BJ (cell line): Measurements from ENCODE around the gene SPRN. TPM values are rescaled to one million over a fixed set of nuclear protein-coding genes. Genes with fewer than 3 reads are reported as not detected.

Experiments used
- CTCF ChIA-PET: fragments of 350-600 bp; formaldehyde crosslinking; extraction: SDS; loops from one replicate; lab custom pipeline; 2021; ENCODE audit warnings: antibody characterized with exemption, inconsistent platforms; lab: Yijun Ruan, JAX
- POLR2A ChIA-PET: fragments of 300-600 bp; sonication (Branson Sonifier 250); formaldehyde crosslinking; extraction: SDS; loops from one replicate; lab custom pipeline; 2021; ENCODE audit warnings: antibody characterized with exemption; lab: Charles Lee
- DNase-seq: peaks from one replicate; pipeline ENCODE4 v3.0.0-alpha.2; 2011; ENCODE audit warnings: low read depth
- H3K27me3 ChIP-seq: 2 replicates; pipeline ENCODE4 v1.6.0; 2011; ENCODE audit warnings: low read length; ENCODE audit not compliant: control insufficient read depth, insufficient read depth
- H3K36me3 ChIP-seq: 2 replicates; pipeline ENCODE4 v1.5.1; 2011; ENCODE audit warnings: low read length; ENCODE audit not compliant: control insufficient read depth, insufficient read depth
- H3K4me3 ChIP-seq: 2 replicates; pipeline ENCODE4 v1.5.1; 2011; ENCODE audit warnings: low read depth, mild to moderate bottlenecking, control low read depth, low read length
- polyA plus RNA-seq: library from polyadenylated mRNA; depleted of rRNA; stranded (reverse); fragments of >200 nt; gene quantifications from 2 replicates; pipeline ENCODE4 v1.2.3, GENCODE V29; 2011
- TF ChIP-seq, protein P1 (sequence below): IDR thresholded peaks from 2 replicates; pipeline ENCODE4 v1.5.1; 2011; ENCODE audit warnings: low read depth, mild to moderate bottlenecking, control low read depth, inconsistent platforms, low read length, moderate library complexity; ENCODE audit not compliant: insufficient read depth

SPRN gene
- polyA plus RNA-seq, 1 experiment, result 3.0 TPM

DNA sequence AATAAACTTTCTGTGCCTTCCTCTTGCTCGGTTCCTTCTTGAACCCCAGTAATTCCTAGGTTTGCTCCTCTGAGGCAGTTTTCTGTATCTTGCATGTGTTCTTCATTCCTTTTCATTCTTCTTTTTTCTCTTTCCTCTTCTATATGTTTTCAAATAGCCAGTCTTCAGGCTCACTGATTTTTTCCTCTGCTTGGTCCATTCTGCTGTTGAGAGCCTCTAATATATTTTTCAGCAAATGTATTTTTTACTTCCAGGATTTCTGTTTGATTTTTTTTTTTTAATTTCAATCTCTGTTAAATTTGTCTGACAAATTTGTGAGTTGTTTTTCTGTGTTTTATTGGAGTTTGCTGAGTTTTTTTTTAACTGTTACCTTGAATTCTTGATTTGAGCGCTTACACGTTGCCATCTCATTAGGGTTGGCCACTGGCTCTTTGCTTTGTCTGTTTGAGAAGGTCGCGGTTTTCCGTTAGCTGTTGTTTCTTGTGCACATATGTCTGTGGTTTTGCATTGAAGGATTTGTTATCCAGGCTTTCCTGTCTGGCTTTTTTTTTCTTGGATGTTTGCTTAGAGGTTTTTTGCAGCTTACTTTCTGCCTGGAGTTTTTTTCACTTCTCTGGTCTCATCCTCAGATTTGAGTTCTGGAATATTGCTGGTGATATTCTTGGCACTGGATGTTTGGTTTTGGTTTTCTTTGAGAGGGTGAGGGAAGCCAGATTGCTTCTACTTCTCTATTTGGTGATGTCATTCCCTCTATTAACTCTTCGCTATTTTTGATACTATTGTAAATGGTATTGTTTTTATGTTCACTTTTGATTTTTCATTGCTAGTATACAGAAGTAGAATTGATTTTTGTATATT is 12.7 kb downstream of the SPRN start:
- ChIA-PET CTCF (interaction anchor here (1.5 kb wide), 1 partner anchor 27 kb away, joined by 3 read pairs; no protein-coding TSS in a partner anchor), POLR2A (no interaction called here)
- no peak for DNase-seq
- no peak overlapping the region for H3K4me3 ChIP-seq
- peaks cover 5% of the 10 kb centered on the region for H3K36me3 ChIP-seq
- no peaks in the 10 kb centered on the region for H3K27me3 ChIP-seq
- TF ChIP-seq, protein P1, sequence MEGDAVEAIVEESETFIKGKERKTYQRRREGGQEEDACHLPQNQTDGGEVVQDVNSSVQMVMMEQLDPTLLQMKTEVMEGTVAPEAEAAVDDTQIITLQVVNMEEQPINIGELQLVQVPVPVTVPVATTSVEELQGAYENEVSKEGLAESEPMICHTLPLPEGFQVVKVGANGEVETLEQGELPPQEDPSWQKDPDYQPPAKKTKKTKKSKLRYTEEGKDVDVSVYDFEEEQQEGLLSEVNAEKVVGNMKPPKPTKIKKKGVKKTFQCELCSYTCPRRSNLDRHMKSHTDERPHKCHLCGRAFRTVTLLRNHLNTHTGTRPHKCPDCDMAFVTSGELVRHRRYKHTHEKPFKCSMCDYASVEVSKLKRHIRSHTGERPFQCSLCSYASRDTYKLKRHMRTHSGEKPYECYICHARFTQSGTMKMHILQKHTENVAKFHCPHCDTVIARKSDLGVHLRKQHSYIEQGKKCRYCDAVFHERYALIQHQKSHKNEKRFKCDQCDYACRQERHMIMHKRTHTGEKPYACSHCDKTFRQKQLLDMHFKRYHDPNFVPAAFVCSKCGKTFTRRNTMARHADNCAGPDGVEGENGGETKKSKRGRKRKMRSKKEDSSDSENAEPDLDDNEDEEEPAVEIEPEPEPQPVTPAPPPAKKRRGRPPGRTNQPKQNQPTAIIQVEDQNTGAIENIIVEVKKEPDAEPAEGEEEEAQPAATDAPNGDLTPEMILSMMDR, result no peak

DNA sequence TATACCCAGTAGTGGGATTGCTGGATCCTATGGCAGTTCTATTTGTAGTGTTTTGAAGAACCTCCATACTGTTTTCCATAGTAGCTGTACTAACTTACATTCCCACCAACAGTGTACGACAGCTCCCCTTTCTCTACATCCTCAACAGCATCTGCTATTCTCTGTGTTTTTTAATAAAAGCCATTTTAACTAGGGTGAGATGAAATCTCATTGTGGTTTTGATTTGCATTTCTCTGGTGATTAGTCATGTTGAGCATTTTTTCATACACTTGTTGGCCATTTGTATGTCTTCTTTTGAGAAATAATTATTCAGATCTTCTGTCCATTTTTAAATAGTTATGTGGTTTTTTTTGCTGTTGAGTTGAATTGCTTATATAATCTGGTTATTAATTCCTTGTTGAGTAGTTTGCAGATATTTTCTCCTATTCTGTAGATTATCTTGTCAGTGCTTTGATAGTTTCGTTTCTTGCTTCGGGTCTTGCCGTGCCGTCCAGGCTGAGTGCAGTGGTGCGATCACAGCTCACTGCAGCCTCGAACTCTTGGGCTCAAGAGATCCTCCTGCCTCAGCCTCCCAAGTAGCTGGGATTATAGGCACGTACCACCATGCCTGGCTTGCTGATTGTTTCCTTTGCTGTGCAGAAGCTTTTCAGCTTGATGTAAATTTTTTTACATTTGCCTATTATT is 18.4 kb downstream of the SPRN start:
- POLR2A ChIA-PET, result no interaction called here
- DNase-seq, result peak; percentile 17
- CTCF ChIA-PET, result interaction anchor here (1.0 kb wide), 1 partner anchor 76 kb away, joined by 4 read pairs; no protein-coding TSS in a partner anchor
- Histone ChIP-seq H3K4me3 (no peak overlapping the region), H3K36me3 (peaks cover 11% of the 10 kb centered on the region), H3K27me3 (no peaks in the 10 kb centered on the region)
- TF ChIP-seq, protein P1, result no peak

DNA sequence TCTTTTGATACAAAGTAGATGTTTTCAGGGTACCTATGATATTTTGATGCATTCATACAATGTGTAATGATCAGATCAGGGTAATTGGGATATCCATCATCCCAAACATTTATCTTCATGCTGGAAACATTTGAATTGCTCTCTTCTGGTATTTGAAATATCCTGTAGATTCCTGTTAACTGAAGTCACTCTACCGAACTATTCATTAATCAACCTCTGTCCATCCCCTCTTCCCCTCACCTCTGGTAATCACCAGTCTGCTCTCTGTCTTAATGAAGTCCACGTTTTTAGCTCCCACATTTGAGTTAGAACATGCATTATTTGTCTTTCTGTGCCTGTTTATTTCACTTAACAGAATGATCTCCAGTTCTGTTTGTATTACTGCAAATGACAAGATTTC is 19.2 kb downstream of the SPRN start:
- ChIA-PET CTCF (interaction anchor here (1.0 kb wide), 1 partner anchor 76 kb away, joined by 4 read pairs; no protein-coding TSS in a partner anchor), POLR2A (no interaction called here)
- Histone ChIP-seq H3K27me3 (no peaks in the 10 kb centered on the region), H3K36me3 (peaks cover 11% of the 10 kb centered on the region), H3K4me3 (no peak overlapping the region)
- DNase-seq, result no peak
- TF ChIP-seq, protein P1, result no peak

DNA sequence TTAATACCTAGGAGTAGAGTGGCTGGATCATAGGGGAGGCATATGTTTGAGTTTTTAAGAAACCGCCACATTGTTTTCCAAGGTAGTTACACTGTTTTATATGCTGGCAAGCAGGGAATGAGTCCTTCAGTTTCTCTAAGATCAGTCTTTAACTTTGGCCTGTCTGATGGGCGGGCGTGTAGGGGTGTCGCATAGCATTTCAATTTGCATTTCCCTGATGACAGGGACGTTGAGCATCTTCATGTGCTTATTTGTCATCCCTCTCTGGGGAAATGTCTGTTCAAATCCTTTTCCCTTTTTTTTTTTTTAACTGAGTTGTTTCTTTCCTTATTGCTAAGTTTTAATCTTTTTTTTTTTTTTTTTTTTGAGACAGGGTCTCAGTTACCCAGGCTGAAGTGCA is 20.6 kb downstream of the SPRN start:
- POLR2A ChIA-PET, result no interaction called here
- Histone ChIP-seq H3K36me3 (peaks cover 17% of the 10 kb centered on the region), H3K4me3 (no peak overlapping the region), H3K27me3 (no peaks in the 10 kb centered on the region)
- TF ChIP-seq, protein P1, result no peak
- CTCF ChIA-PET, result interaction anchor here (1.1 kb wide), 1 partner anchor 35 kb away, joined by 3 read pairs; no protein-coding TSS in a partner anchor
- no peak for DNase-seq

DNA sequence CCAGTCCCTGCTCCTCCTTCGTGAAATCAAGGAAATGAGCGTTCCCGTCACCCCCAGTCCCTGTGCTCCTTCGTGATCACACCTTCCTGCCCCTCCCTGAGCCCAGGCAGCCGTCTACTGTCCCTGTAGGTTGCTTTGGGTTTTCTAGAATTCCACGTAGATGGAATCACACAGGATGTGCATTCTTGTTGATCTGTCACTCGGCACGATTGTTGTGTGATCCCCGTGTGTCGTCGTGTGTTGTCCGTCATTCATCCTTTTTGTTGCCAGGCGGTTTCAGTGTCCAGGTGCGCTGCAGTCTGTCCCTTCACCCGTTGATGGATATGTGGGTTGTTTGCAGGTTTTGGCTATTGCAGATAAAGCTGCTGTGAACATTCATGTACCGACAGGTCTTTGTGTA is 21.1 kb downstream of the SPRN start:
- peaks cover 19% of the 10 kb centered on the region for H3K36me3 ChIP-seq

More for the DNA sequence above, 21.1 kb downstream of the SPRN start:
- no peak overlapping the region for H3K4me3 ChIP-seq
- POLR2A ChIA-PET, result no interaction called here
- TF ChIP-seq, protein P1, result no peak
- no peaks in the 10 kb centered on the region for H3K27me3 ChIP-seq
- DNase-seq, result no peak
- CTCF ChIA-PET, result interaction anchor here (1.1 kb wide), 1 partner anchor 35 kb away, joined by 3 read pairs; no protein-coding TSS in a partner anchor
